Gastroesophageal sphincter (tissue), 4 donors: Measurements from ENCODE around the gene YJU2. TPM values are rescaled to one million over a fixed set of nuclear protein-coding genes. Genes with fewer than 3 reads are reported as not detected.

Experiments
- ATAC-seq: fragments of 150-250 bp; one replicate; pipeline ENCODE4 v1.9.1; 2016; ENCODE audit warnings: mild to moderate bottlenecking, moderate library complexity
- H3K27ac ChIP-seq, 4 donors: fragments of 200-600 bp; sonication (generic) in 3 of 4; 1 replicate in 3 of 4; 2 replicates in 1 of 4; pipeline ENCODE4 v1.5.1; 2016 to 2019
- H3K27me3 ChIP-seq: fragments of 200-600 bp; sonication (generic); one replicate; pipeline ENCODE4 v1.5.1; 2019
- H3K36me3 ChIP-seq, 2 donors: fragments of 200-600 bp; sonication (generic); one replicate each; pipeline ENCODE4 v1.5.1; 2019; ENCODE audit warnings: control low read depth in 1 of 2
- H3K4me1 ChIP-seq, 3 donors: fragments of 200-600 bp; sonication (generic); 1 replicate in 2 of 3; 2 replicates in 1 of 3; pipeline ENCODE4 v1.5.1; 2016 to 2019; ENCODE audit warnings: control low read depth in 2 of 3
- H3K4me3 ChIP-seq, 2 donors: fragments of 200-600 bp; sonication (generic); one replicate each; pipeline ENCODE4 v1.5.1; 2019; ENCODE audit warnings: mild to moderate bottlenecking in 1 of 2, moderate library complexity in 1 of 2
- H3K9me3 ChIP-seq, 3 donors: fragments of 200-600 bp; sonication (generic); one replicate each; pipeline ENCODE4 v1.5.1; 2017 to 2019; ENCODE audit warnings: control low read depth in 2 of 3
- EP300 ChIP-seq: sonication (generic); formaldehyde crosslinking; IDR thresholded peaks from one replicate; pipeline ENCODE4 v1.6.1; 2017; ENCODE audit warnings: antibody characterized with exemption, mild to moderate bottlenecking
- POLR2A ChIP-seq, 2 donors: fragments of 450-650 bp; IDR thresholded peaks; one replicate each; pipeline ENCODE4 v1.6.1; 2017; ENCODE audit warnings: antibody characterized with exemption in 2 of 2, mild to moderate bottlenecking in 2 of 2, moderate library complexity in 1 of 2
- POLR2AphosphoS5 ChIP-seq: sonication (generic); formaldehyde crosslinking; IDR thresholded peaks from one replicate; pipeline ENCODE4 v1.6.1; 2017; ENCODE audit warnings: antibody characterized with exemption
- WGBS, 2 donors: methylation state at CpG; one replicate each; pipeline ENCODE4 v1.1.5; 2018; ENCODE audit warnings: low coverage in 1 of 2; 5-methylcytosine and 5-hydroxymethylcytosine counted together
- total RNA-seq, 4 donors: library from RNA; depleted of rRNA; stranded (reverse); fragments of >200 nt; gene quantifications; one replicate each; pipeline ENCODE4 v1.1.0, GENCODE V29; 2016
- TF ChIP-seq, protein P1 (sequence below), 4 experiments: fragments of 200-600 bp in 2 of 4; fragments of 450-650 bp in 2 of 4; sonication (generic) in 1 of 4; IDR thresholded peaks; one replicate each; pipeline ENCODE4 v1.5.1; 2017 to 2019; ENCODE audit warnings: antibody characterized with exemption in 4 of 4, mild to moderate bottlenecking in 2 of 4, moderate library complexity in 2 of 4

YJU2 gene
- total RNA-seq, 4 donors from 2014 or later, result 20.0 to 24.6 (median 21.6) TPM

GRCh38 chr19:4266253-4267000 lies 19.5 kb downstream of the YJU2 start:
- peaks cover 0 to 97% of the 10 kb centered on the region in 2 donors for H3K36me3 ChIP-seq
- WGBS, 2 donors, result 72 to 76% methylated on average over 6 to 12 of the region's 18 CpGs

GRCh38 chr19:4267101-4267900 lies 20.4 kb downstream of the YJU2 start:
- H3K4me1 ChIP-seq, result peaks cover 0 to 9% (median 0%) of the 10 kb centered on the region in 3 donors
- ATAC-seq, result no peak
- peaks cover 0 to 97% of the 10 kb centered on the region in 2 donors for H3K36me3 ChIP-seq
- no peak overlapping the region for H3K4me3 ChIP-seq
- H3K27me3 ChIP-seq, result no peaks in the 10 kb centered on the region
- H3K9me3 ChIP-seq, result peaks cover 0 to 4% (median 0%) of the 10 kb centered on the region in 3 donors
- H3K27ac ChIP-seq, result no peak overlapping the region
- TF ChIP-seq EP300 (no peak), POLR2AphosphoS5 (no peak), POLR2A (IDR thresholded peaks at IDR 0.05) (no peak)
- TF ChIP-seq, protein P1, sequence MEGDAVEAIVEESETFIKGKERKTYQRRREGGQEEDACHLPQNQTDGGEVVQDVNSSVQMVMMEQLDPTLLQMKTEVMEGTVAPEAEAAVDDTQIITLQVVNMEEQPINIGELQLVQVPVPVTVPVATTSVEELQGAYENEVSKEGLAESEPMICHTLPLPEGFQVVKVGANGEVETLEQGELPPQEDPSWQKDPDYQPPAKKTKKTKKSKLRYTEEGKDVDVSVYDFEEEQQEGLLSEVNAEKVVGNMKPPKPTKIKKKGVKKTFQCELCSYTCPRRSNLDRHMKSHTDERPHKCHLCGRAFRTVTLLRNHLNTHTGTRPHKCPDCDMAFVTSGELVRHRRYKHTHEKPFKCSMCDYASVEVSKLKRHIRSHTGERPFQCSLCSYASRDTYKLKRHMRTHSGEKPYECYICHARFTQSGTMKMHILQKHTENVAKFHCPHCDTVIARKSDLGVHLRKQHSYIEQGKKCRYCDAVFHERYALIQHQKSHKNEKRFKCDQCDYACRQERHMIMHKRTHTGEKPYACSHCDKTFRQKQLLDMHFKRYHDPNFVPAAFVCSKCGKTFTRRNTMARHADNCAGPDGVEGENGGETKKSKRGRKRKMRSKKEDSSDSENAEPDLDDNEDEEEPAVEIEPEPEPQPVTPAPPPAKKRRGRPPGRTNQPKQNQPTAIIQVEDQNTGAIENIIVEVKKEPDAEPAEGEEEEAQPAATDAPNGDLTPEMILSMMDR (IDR thresholded peaks at IDR 0.05), result peak in 3 of 4 experiments; percentile 68 to 89 (median 71)
- WGBS, 2 donors, result 30 to 36% methylated on average over 8 to 17 of the region's 21 CpGs

More at GRCh38 chr19:4266253-4267000, 19.5 kb downstream of the YJU2 start:
- TF ChIP-seq, protein P1 (IDR thresholded peaks at IDR 0.05), result no peak
- TF ChIP-seq POLR2A (IDR thresholded peaks at IDR 0.05) (no peak), EP300 (no peak)
- Histone ChIP-seq H3K27ac (no peak overlapping the region), H3K9me3 (no peaks in the 10 kb centered on the region), H3K4me1 (peaks cover 0 to 8% (median 0%) of the 10 kb centered on the region in 3 donors), H3K27me3 (no peaks in the 10 kb centered on the region), H3K4me3 (no peak overlapping the region)
- no peak for ATAC-seq

GRCh38 chr19:4267901-4268815 lies 21.3 kb downstream of the YJU2 start:
- H3K27me3 ChIP-seq, result no peaks in the 10 kb centered on the region
- no peak for ATAC-seq
- TF ChIP-seq EP300 (no peak), POLR2A (IDR thresholded peaks at IDR 0.05) (no peak), POLR2AphosphoS5 (no peak)
- TF ChIP-seq, protein P1 (IDR thresholded peaks at IDR 0.05), result no peak
- no peak overlapping the region for H3K4me3 ChIP-seq
- H3K36me3 ChIP-seq, result peaks cover 0 to 95% of the 10 kb centered on the region in 2 donors
- H3K9me3 ChIP-seq, result peaks cover 0 to 5% (median 0%) of the 10 kb centered on the region in 3 donors
- no peak overlapping the region for H3K27ac ChIP-seq
- H3K4me1 ChIP-seq, result peaks cover 0 to 9% (median 0%) of the 10 kb centered on the region in 3 donors
- WGBS, 2 donors, result 79% methylated on average over 6 to 15 of the region's 30 CpGs

- TF ChIP-seq, protein P1 (IDR thresholded peaks at IDR 0.05), result no peak
- TF ChIP-seq POLR2A (IDR thresholded peaks at IDR 0.05) (no peak), EP300 (no peak), POLR2AphosphoS5 (no peak)
- Histone ChIP-seq H3K36me3 (peaks cover 0 to 91% of the 10 kb centered on the region in 2 donors), H3K27me3 (no peaks in the 10 kb centered on the region), H3K4me3 (no peak overlapping the region), H3K9me3 (peaks cover 0 to 5% (median 0%) of the 10 kb centered on the region in 3 donors), H3K27ac (no peak overlapping the region), H3K4me1 (peaks cover 0 to 9% (median 0%) of the 10 kb centered on the region in 3 donors)
- no peak for ATAC-seq
- WGBS, 2 donors, result 79 to 86% methylated on average over 2 to 9 of the region's 13 CpGs
These were observed 22.0 kb downstream of the YJU2 start for GRCh38 chr19:4268816-4269430.
